COR-L47 (cell line): Measurements from ENCODE around the gene FAM83C.

Experiments
- DNase-seq: peaks from one replicate; lab custom pipeline; 2025; lab: John Stamatoyannopoulos, UW

Gene FAM83C

GRCh38 chr20:35298264-35298663, 6.0 kb upstream of the FAM83C start:
- DNase-seq: no peak

GRCh38 chr20:35297740-35298139, 5.5 kb upstream of the FAM83C start:
- DNase-seq: no peak

- DNase-seq: no peak
These were observed 4.9 kb upstream of the FAM83C start for GRCh38 chr20:35297155-35297554.

- DNase-seq: peak; percentile 4
These were observed 3.9 kb upstream of the FAM83C start for GRCh38 chr20:35296101-35296554.

DNA sequence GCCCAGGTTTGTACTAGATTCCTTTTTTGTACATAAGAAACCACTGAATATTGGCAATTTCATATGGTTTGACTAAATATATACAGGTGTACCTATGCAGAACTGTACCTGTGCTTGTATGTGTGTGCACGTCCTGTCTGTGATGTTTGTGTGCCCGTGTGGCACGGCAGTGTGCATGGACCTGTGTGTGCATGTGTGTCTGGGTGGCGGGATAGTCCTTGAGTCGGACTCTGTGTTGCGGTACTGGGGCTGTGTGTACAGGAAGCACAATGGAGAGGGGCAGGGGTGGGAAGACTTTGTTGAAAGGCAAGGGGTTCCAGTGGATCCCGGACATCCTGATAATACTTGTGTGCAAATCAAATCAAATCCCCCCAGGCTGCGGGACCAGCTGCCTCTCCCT, 3.4 kb upstream of the FAM83C start:
- DNase-seq: no peak

DNA sequence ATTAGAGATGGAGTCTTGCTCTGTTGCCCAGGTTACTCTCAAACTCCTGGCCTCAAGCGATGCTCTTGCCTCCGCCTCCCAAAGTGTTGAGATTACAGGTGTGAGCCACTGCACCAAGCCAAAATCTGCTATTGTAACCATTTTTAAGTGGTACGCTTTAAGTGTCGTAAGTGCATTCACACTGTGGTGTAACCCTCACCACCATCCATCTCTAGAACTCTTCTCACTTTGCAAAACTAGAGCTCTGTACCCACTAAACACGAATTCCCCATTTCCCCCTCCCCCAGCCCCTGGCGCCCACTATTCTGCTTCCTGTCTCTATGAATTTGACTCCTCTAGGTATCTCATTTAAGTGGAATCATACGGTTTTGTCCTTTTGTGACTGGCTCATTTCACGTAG, 2.8 kb upstream of the FAM83C start:
- no peak for DNase-seq

- DNase-seq: no peak
These were observed 2.1 kb upstream of the FAM83C start for GRCh38 chr20:35294293-35294685.

- DNase-seq: no peak
These were observed 1.4 kb upstream of the FAM83C start for GRCh38 chr20:35293303-35294292.

GRCh38 chr20:35292504-35293285, 470 bp upstream of the FAM83C start:
- no peak for DNase-seq

- no peak for DNase-seq
These were observed 1.3 kb downstream of the FAM83C start for GRCh38 chr20:35290887-35291417.

GRCh38 chr20:35290186-35290886, 1.9 kb downstream of the FAM83C start:
- DNase-seq: no peak

GRCh38 chr20:35288325-35289060, 3.7 kb downstream of the FAM83C start:
- no peak for DNase-seq

DNA sequence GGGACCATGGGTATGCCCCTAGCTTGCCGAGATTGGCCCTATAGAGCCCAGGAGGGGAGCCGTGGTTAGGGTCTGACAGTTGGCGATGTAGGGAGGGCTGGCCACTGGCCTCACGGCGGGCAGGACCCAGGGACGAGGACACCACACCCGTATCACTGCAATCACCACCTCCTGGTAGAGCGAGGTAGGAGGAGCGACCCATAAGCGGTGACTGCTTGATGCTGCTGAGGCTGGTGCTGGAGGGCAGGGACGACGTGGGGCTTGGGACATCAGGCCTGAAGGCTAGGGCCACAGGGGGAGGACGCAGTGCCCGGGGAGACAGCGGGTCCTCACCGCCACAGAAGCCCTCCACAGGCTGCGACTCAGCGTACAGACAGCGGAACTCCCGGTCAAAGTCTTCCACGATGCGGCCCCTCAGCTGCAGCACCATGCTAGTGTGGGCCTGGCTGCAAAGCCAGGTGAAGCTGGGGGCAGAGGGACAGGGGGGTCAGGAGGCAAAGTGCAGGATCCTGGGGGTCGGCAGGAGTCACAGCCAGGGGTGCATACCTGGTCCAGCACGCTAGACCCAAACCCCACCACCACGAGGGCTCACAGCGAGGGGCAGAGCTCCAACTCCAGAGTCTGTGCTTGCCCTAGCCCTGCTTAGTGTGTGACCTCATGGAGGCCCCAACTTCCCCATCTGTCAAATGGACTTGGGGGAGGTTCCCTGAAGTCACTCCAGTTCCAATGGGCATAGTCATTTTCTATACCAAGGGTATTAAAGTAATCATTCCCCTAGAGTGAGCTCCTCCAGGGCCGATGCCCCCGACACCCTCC, 4.5 kb downstream of the FAM83C start:
- no peak for DNase-seq

- no peak for DNase-seq
These were observed 5.2 kb downstream of the FAM83C start for GRCh38 chr20:35286899-35287508.

DNA sequence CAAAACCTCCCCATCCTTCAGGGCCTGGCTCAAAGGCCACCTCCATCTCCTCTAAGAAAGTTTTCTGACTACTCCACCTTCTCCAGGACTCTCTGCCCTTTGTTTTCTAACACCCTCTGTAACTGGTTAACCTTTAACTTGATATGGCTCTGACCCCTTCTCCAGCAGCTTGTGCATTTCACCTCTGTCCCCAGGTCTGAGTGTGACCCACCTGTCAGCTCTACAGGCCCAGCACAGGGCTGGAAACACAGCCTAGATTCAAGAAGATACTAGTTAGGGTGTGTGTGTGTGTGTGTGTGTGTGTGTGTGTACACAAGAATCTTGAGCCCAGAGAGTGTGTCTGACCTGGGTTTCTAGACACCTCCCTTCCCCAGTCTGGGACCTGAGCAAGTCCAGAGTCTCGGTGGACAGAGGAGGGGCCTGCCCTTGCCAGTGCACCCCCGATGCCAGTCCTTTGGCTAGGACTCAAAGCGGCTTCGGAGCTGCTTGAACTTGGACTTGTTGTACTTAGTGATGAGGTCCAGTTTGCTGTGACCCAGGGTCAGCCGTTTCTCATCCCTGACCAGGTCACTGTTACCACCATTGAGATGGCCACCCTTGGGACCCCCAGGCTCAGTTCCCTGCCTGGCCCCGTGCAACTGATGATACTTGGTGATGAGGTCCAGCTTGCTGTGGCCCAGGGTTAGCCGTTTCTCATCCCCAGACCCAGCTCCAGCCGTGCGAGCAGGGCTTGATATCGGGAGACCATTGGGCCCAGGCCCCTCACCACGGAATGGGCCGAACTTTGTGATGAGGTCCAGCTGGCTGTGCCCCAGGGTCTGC, 5.9 kb downstream of the FAM83C start:
- DNase-seq: no peak

DNA sequence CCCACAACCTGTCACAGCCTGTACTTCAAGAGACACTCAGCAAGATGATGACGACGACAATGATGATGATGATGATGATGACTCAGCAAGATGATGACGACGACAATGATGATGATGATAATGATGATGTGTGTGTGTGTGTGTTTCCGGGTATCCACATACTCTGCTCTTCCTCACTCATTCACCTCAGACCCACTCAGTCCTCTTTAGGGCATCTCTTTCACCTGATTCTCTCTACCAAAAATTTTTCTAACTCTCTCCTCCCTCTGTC, 6.5 kb downstream of the FAM83C start:
- DNase-seq: no peak

GRCh38 chr20:35284992-35285805, 7.0 kb downstream of the FAM83C start:
- DNase-seq: no peak

DNA sequence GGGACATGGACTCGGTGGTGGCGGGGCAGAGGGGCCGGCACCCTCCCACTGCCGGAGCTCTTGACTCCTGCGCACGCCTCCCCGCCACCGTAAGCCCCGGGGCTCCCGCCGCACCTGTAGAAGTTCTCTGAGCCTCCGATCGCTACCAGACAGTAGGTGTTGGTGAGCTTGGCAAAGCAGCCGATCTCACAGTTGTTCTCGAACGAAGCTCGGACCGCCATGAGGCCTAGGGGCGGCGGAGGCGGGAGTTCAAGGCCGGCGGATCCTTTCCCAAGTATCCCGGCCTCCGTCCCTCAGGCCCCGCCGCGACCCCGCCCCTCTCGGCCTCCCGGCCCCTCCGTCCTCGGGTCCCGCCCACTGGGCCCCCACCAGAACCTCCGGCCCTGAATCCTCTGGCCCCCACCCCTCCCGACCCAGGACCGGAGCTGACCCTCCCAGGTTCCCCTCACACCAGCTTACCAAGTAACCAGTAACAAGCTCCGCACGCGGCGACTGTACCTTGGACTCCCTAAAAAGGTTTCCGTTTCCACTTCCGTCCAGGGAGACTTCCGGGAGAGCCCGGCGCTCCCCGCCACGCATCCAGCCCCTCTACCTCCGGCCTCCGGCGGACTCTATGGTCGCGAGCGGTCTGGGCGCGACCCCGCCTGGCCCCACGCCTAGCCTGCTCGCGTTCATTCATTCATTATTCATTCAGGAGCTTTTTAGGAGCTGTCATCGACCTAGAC, 7.8 kb downstream of the FAM83C start, which contains the start of gene EIF6:
Gene EIF6, minus strand, starts transcription at position 506 of the 725 bp plus-strand sequence. Its CDS starts 285 bp downstream, at position 221.
- peak; percentile 80 for DNase-seq
